Mesodermal cell (in vitro differentiated cells): ENCODE results near the gene CTAG1B. TPM values are rescaled to one million over a fixed set of nuclear protein-coding genes. Genes with fewer than 3 reads are reported as not detected.
"Not testable (repeated sequence)": the region's sequence is repeated elsewhere in the genome, so short reads cannot be mapped to it uniquely, and the experiment has no call there.

Source experiments
- H3K27ac ChIP-seq: 2 replicates; pipeline ENCODE4 v1.7.0; 2013; ENCODE audit warnings: mild to moderate bottlenecking, low read depth, low read length, moderate library complexity; ENCODE audit not compliant: severe bottlenecking
- H3K36me3 ChIP-seq: 2 replicates; pipeline ENCODE4 v1.7.1; 2013; ENCODE audit warnings: mild to moderate bottlenecking, low read length, moderate library complexity; ENCODE audit not compliant: control insufficient read depth, insufficient read depth
- H3K4me1 ChIP-seq: one replicate; pipeline ENCODE4 v1.7.1; 2013; ENCODE audit warnings: mild to moderate bottlenecking, low read length; ENCODE audit not compliant: insufficient read depth, control insufficient read depth, poor library complexity, severe bottlenecking
- H3K4me3 ChIP-seq: 2 replicates; pipeline ENCODE4 v1.7.0; 2013; ENCODE audit warnings: low read length, control low read depth, mild to moderate bottlenecking; ENCODE audit not compliant: insufficient read depth, poor library complexity, severe bottlenecking; ENCODE audit errors: extremely low read depth
- H3K9me3 ChIP-seq: 2 replicates; pipeline ENCODE4 v1.7.1; 2013; ENCODE audit warnings: mild to moderate bottlenecking, low read length, moderate library complexity; ENCODE audit not compliant: control insufficient read depth
- WGBS, 2 experiments: methylation state at CpG; one replicate each; pipeline ENCODE4 v1.1.5; 2013; ENCODE audit warnings: missing lambda C conversion rate in 2 of 2; ENCODE audit not compliant: insufficient coverage in 2 of 2; 5-methylcytosine and 5-hydroxymethylcytosine counted together
- polyA plus RNA-seq, 2 experiments: library from polyadenylated mRNA; stranded (reverse); fragments of 50-300 nt; gene quantifications; one replicate each; pipeline ENCODE4 v1.2.3, GENCODE V29; 2013

The CTAG1B gene
- not detected for polyA plus RNA-seq (2013, experiment 1 of 2)
- not detected for polyA plus RNA-seq (2013, experiment 2 of 2)

GRCh38 chrX:154619182-154619581, at the start of gene CTAG1B:
Gene CTAG1B, minus strand, starts transcription at chrX:154619282. Its CDS starts 64 bp downstream, at chrX:154619218.
- not testable (repeated sequence) for H3K36me3 ChIP-seq, H3K27ac ChIP-seq, H3K9me3 ChIP-seq, H3K4me3 ChIP-seq, H3K4me1 ChIP-seq
- no CpG with 5 or more reads among the region's 28 CpGs for WGBS, 2 experiments

GRCh38 chrX:154661899-154662298, 42.8 kb upstream of the CTAG1B start:
- no peaks in the 10 kb centered on the region for H3K4me1 ChIP-seq
- H3K36me3 ChIP-seq: no peaks in the 10 kb centered on the region
- H3K9me3 ChIP-seq: no peaks in the 10 kb centered on the region
- H3K4me3 ChIP-seq: no peak overlapping the region
- 50 to 95% methylated on average over 1 to 3 of the region's 7 CpGs for WGBS, 2 experiments
- H3K27ac ChIP-seq: no peak overlapping the region

GRCh38 chrX:154661170-154661569, 42.1 kb upstream of the CTAG1B start:
- Histone ChIP-seq H3K4me3 (no peak overlapping the region), H3K4me1 (no peaks in the 10 kb centered on the region), H3K9me3 (no peaks in the 10 kb centered on the region), H3K27ac (no peak overlapping the region), H3K36me3 (no peaks in the 10 kb centered on the region)
- 100% methylated on average over 1 of the region's 4 CpGs for WGBS, 2 experiments

- no peak overlapping the region for H3K27ac ChIP-seq
- H3K4me1 ChIP-seq: no peaks in the 10 kb centered on the region
- no peaks in the 10 kb centered on the region for H3K36me3 ChIP-seq
- no peak overlapping the region for H3K4me3 ChIP-seq
- H3K9me3 ChIP-seq: no peaks in the 10 kb centered on the region
- WGBS, 2 experiments: 92% methylated on average over 2 of the region's 6 CpGs; no CpG with 5 or more reads in 1 of the 2 experiments
These were observed 41.5 kb upstream of the CTAG1B start for GRCh38 chrX:154660541-154660940.

DNA sequence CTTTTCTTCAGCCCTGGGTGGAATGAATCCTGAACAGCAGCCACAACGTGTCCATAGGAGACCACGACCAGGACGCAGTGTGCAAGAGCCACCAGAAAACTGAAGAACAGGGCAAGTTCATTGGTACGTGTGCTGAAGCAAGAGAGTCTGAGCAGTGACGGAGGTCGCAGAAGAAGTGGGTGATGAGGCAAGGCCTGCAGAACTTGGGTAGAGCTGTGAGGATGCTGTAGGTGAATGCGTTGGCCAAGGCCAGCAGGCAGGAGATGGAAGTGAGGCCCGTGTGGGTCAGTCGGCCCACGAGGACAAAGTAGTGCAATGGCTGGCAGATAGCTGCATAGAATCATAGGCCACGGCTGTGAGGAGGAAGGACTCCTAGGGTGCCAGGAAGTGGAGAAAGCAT, 39.9 kb upstream of the CTAG1B start:
- 93 to 95% methylated on average over 11 of the region's 11 CpGs for WGBS, 2 experiments
- Histone ChIP-seq H3K36me3 (no peaks in the 10 kb centered on the region), H3K9me3 (no peaks in the 10 kb centered on the region), H3K4me3 (no peak overlapping the region), H3K4me1 (no peaks in the 10 kb centered on the region), H3K27ac (no peak overlapping the region)

- Histone ChIP-seq H3K27ac (no peak overlapping the region), H3K36me3 (no peaks in the 10 kb centered on the region), H3K9me3 (no peaks in the 10 kb centered on the region), H3K4me1 (no peaks in the 10 kb centered on the region), H3K4me3 (no peak overlapping the region)
- 82 to 83% methylated on average over 1 to 3 of the region's 12 CpGs for WGBS, 2 experiments
These were observed 39.1 kb upstream of the CTAG1B start for GRCh38 chrX:154658187-154658586.

- Histone ChIP-seq H3K4me1 (no peaks in the 10 kb centered on the region), H3K9me3 (no peaks in the 10 kb centered on the region), H3K27ac (no peak overlapping the region), H3K36me3 (no peaks in the 10 kb centered on the region), H3K4me3 (no peak overlapping the region)
- WGBS, 2 experiments: 100% methylated on average over 2 to 7 of the region's 15 CpGs
These were observed 38.2 kb upstream of the CTAG1B start for GRCh38 chrX:154657226-154657805.

- no peaks in the 10 kb centered on the region for H3K36me3 ChIP-seq
- no peak overlapping the region for H3K27ac ChIP-seq
- H3K9me3 ChIP-seq: no peaks in the 10 kb centered on the region
- H3K4me1 ChIP-seq: no peaks in the 10 kb centered on the region
- WGBS, 2 experiments: 89 to 100% methylated on average over 1 to 10 of the region's 11 CpGs
- no peak overlapping the region for H3K4me3 ChIP-seq
These were observed 36.7 kb upstream of the CTAG1B start for GRCh38 chrX:154655786-154656185.

GRCh38 chrX:154655346-154655745, 36.3 kb upstream of the CTAG1B start:
- WGBS, 2 experiments: 90 to 100% methylated on average over 1 to 2 of the region's 6 CpGs
- no peaks in the 10 kb centered on the region for H3K9me3 ChIP-seq
- no peak overlapping the region for H3K4me3 ChIP-seq
- no peaks in the 10 kb centered on the region for H3K36me3 ChIP-seq
- no peaks in the 10 kb centered on the region for H3K4me1 ChIP-seq
- no peak overlapping the region for H3K27ac ChIP-seq

DNA sequence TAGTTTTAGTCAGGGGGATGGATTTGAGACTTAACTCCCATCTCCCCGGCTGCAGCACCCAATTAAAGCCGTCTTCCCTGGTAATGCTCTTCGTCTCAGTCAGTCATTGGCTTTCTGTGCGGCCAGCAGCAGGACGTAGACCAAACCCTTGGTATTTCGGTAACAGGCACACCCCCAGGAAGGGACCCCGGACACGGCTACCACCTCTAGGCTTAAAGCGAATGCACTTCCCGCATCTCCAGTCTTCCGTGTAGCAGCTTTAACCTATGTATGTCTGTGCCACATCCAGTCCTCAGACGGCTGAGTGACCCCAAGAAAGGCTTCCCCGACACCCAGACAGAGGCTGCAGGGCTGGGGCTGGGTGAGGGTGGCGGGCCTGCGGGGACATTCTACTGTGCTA, 35.8 kb upstream of the CTAG1B start:
- WGBS, 2 experiments: 97 to 100% methylated on average over 3 to 10 of the region's 15 CpGs
- Histone ChIP-seq H3K4me1 (no peaks in the 10 kb centered on the region), H3K9me3 (no peaks in the 10 kb centered on the region), H3K36me3 (no peaks in the 10 kb centered on the region), H3K4me3 (no peak overlapping the region), H3K27ac (no peak overlapping the region)

DNA sequence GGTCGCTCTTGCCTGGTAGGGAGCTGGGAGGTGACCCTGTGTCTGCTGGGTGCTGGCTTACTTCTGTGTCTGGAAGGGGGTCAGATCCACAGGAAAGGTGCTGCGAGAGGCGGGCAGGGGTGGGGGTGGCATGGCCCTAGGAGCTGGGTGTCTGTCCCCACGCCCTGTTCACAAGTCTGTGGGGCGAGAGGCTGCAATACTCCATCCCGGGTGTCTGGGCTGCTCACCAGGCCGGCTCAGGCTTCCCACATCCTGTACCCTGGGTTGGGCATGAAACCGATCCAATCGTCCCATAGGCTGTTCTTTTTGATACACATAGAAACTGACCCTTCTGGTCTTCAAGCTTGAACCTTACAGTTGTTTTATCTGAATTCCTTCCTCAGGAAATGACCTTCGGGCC, 35.3 kb upstream of the CTAG1B start:
- H3K4me3 ChIP-seq: no peak overlapping the region
- H3K36me3 ChIP-seq: no peaks in the 10 kb centered on the region
- no peaks in the 10 kb centered on the region for H3K9me3 ChIP-seq
- H3K27ac ChIP-seq: no peak overlapping the region
- H3K4me1 ChIP-seq: no peaks in the 10 kb centered on the region
- 90 to 97% methylated on average over 5 to 7 of the region's 10 CpGs for WGBS, 2 experiments
